NCI-H2029 treated with DMSO at 0.1 percent for 48 hours (cell line): Measurements from ENCODE around the gene MAD2L1.
A peak's percentile ranks its signal among the peaks of the same experiment; 100 is the strongest.

Source experiments
- DNase-seq: peaks from one replicate; lab custom pipeline; 2025; lab: John Stamatoyannopoulos, UW

The MAD2L1 gene

GRCh38 chr4:120057416-120057815 is 9.2 kb downstream of the MAD2L1 start:
- DNase-seq, result no peak

- DNase-seq, result no peak
These were observed 10.4 kb downstream of the MAD2L1 start for GRCh38 chr4:120056246-120056645.

GRCh38 chr4:120055795-120056194 is 10.9 kb downstream of the MAD2L1 start:
- DNase-seq, result no peak

- no peak for DNase-seq
These were observed 11.5 kb downstream of the MAD2L1 start for GRCh38 chr4:120055162-120055561.

GRCh38 chr4:120053911-120054310 is 12.7 kb downstream of the MAD2L1 start:
- no peak for DNase-seq

- DNase-seq, result no peak
These were observed 13.8 kb downstream of the MAD2L1 start for GRCh38 chr4:120052856-120053255.

- DNase-seq, result no peak
These were observed 15.4 kb downstream of the MAD2L1 start for GRCh38 chr4:120051253-120051652.

GRCh38 chr4:120049732-120050494 is 16.7 kb downstream of the MAD2L1 start:
- DNase-seq, result peak; percentile 60

- DNase-seq, result no peak
These were observed 22.8 kb downstream of the MAD2L1 start for GRCh38 chr4:120043828-120044227.

GRCh38 chr4:120037411-120037810 is 29.2 kb downstream of the MAD2L1 start:
- no peak for DNase-seq

GRCh38 chr4:120034913-120035312 is 31.7 kb downstream of the MAD2L1 start:
- DNase-seq, result no peak

GRCh38 chr4:120026853-120027252 is 39.8 kb downstream of the MAD2L1 start:
- no peak for DNase-seq

GRCh38 chr4:120025516-120025915 is 41.1 kb downstream of the MAD2L1 start:
- no peak for DNase-seq

- DNase-seq, result no peak
These were observed 47.9 kb downstream of the MAD2L1 start for GRCh38 chr4:120018786-120019185.

GRCh38 chr4:120017939-120018692 is 48.5 kb downstream of the MAD2L1 start:
- DNase-seq, result no peak

- DNase-seq, result no peak
These were observed 54.9 kb downstream of the MAD2L1 start for GRCh38 chr4:120011725-120012124.

- no peak for DNase-seq
These were observed 56.0 kb downstream of the MAD2L1 start for GRCh38 chr4:120010646-120011045.

- DNase-seq, result no peak
These were observed 56.9 kb downstream of the MAD2L1 start for GRCh38 chr4:120009731-120010130.

- no peak for DNase-seq
These were observed 57.7 kb downstream of the MAD2L1 start for GRCh38 chr4:120008957-120009356.

GRCh38 chr4:120007896-120008436 is 58.7 kb downstream of the MAD2L1 start:
- no peak for DNase-seq

- no peak for DNase-seq
These were observed 59.3 kb downstream of the MAD2L1 start for GRCh38 chr4:120007191-120007871.
